PC-9 (cell line): Measurements from ENCODE around the gene UCN3. TPM values are rescaled to one million over a fixed set of nuclear protein-coding genes. Genes with fewer than 3 reads are reported as not detected.

ENCODE experiments used
- BruUV-seq: library from RNA; stranded (reverse); fragments of 400-500 nt; replicated peaks from 2 replicates; lab custom pipeline; 2021; lab: Mats Ljungman, UMichigan
- CTCF ChIA-PET: fragments of 300-600 bp; sonication (Branson Sonifier 250); formaldehyde crosslinking; loops from one replicate; lab custom pipeline; 2022; ENCODE audit warnings: antibody characterized with exemption; lab: Charles Lee
- POLR2A ChIA-PET: fragments of 300-600 bp; sonication (Branson Sonifier 250); formaldehyde crosslinking; loops from one replicate; lab custom pipeline; 2022; ENCODE audit warnings: antibody characterized with exemption; ENCODE audit not compliant: unreplicated experiment; lab: Charles Lee
- DNase-seq, 2 experiments: peaks; one replicate each; pipeline versions ENCODE4 v3.0.0 to v3.0.0-alpha.2; 2015 to 2022; ENCODE audit warnings: mixed read lengths in 1 of 2
- H2AFZ ChIP-seq: fragments of 200-600 bp; sonication (generic); 2 replicates; pipeline ENCODE4 v1.8.1; 2017; ENCODE audit warnings: antibody characterized with exemption
- H3F3A ChIP-seq: fragments of 200-600 bp; sonication (generic); 2 replicates; pipeline ENCODE4 v1.8.1; 2017; ENCODE audit warnings: antibody characterized with exemption, mild to moderate bottlenecking, low read depth; ENCODE audit not compliant: insufficient read depth
- H3K27ac ChIP-seq: fragments of 200-600 bp; sonication (generic); 2 replicates; pipeline ENCODE4 v1.6.1; 2016; ENCODE audit warnings: mixed run types
- H3K27me3 ChIP-seq: fragments of 200-600 bp; sonication (generic); 2 replicates; pipeline ENCODE4 v1.6.1; 2016; ENCODE audit warnings: low read depth, mixed run types; ENCODE audit not compliant: insufficient read depth
- H3K36me3 ChIP-seq: fragments of 200-600 bp; sonication (generic); 2 replicates; pipeline ENCODE4 v1.6.1; 2016; ENCODE audit warnings: low read depth, mixed run types
- H3K4me1 ChIP-seq: fragments of 200-600 bp; sonication (generic); replicated peaks from 2 replicates; pipeline ENCODE4 v1.6.1; 2016; ENCODE audit warnings: mixed run types; ENCODE audit not compliant: insufficient read depth
- H3K4me2 ChIP-seq: fragments of 200-600 bp; sonication (generic); 2 replicates; pipeline ENCODE4 v1.6.1; 2017; ENCODE audit warnings: mixed run types
- H3K4me3 ChIP-seq: fragments of 200-600 bp; sonication (generic); 2 replicates; pipeline ENCODE4 v1.6.1; 2016; ENCODE audit warnings: mixed run types
- H3K79me2 ChIP-seq: fragments of 200-600 bp; sonication (generic); 2 replicates; pipeline ENCODE4 v1.6.1; 2017; ENCODE audit warnings: low read depth, mixed run types
- H3K9me2 ChIP-seq: fragments of 200-600 bp; sonication (generic); 2 replicates; pipeline ENCODE4 v1.8.1; 2017; ENCODE audit warnings: mild to moderate bottlenecking; ENCODE audit not compliant: insufficient read depth
- H3K9me3 ChIP-seq: fragments of 200-600 bp; sonication (generic); 2 replicates; pipeline ENCODE4 v1.8.1; 2016; ENCODE audit warnings: low read depth; ENCODE audit not compliant: insufficient read depth
- H4K20me1 ChIP-seq: fragments of 200-600 bp; sonication (generic); 2 replicates; pipeline ENCODE4 v1.8.1; 2017; ENCODE audit not compliant: insufficient read depth
- EZH2 ChIP-seq: fragments of 200-600 bp; sonication (generic); IDR thresholded peaks from 2 replicates; pipeline ENCODE4 v1.8.0; 2017; ENCODE audit warnings: antibody characterized with exemption, low read depth
- intact Hi-C: fragments of 100-400 bp; cut with micrococcal nuclease; formaldehyde crosslinking; loops from one replicate; pipeline ENCODE4 v1.10.0; 2022; ENCODE audit not compliant: unreplicated experiment
- total RNA-seq: library from RNA; stranded (reverse); gene quantifications from 2 replicates; pipeline ENCODE4 v1.2.3, GENCODE V29; 2021
- TF ChIP-seq, protein P1 (sequence below): fragments of 200-600 bp; sonication (generic); conservative IDR thresholded peaks from 2 replicates; pipeline ENCODE4 v1.6.1; 2017; ENCODE audit warnings: mixed run types, antibody characterized with exemption, mild to moderate bottlenecking, moderate library complexity

Gene UCN3
- total RNA-seq, 1 experiment from 2014 or later = not detected

DNA sequence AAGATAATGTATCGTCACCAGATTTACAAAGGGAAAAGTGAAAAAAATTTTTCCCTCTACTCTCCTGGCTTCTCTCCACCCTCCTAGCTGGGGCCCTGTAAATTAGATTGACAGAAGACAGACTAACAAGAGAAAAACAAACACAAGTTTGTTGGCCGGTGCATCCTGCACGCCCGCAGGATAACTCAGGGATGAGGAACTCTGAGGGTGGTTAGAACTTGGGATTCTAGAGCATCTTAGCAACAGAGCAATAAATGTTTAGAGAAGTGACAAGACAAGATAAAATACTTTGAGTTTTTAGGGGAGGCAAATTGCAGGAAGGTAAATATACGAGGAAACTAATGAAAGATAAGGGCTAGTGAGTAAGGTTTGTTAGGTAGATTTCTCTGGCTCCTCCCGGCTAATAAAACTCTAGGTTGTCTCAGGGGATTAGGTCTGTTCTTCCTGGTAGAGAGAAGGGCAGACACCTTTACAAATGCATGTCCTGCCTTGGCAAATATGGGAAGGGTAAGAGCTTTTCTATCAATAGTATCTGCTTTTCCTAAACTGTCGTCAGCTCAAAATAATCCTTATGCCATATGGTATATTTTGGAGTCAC lies 4.3 kb upstream of the UCN3 start:
- no TSS peak for BruUV-seq
- Histone ChIP-seq H3K4me1 (no peaks in the 10 kb centered on the region), H3K79me2 (no peaks in the 10 kb centered on the region), H4K20me1 (no peaks in the 10 kb centered on the region), H3K27me3 (no peaks in the 10 kb centered on the region), H3K9me3 (no peaks in the 10 kb centered on the region), H3K4me2 (no peak overlapping the region), H3K4me3 (no peak overlapping the region), H3K9me2 (no peaks in the 10 kb centered on the region), H3F3A (no peaks in the 10 kb centered on the region), H2AFZ (no peak overlapping the region), H3K36me3 (no peaks in the 10 kb centered on the region), H3K27ac (no peak overlapping the region)
- no peak for DNase-seq
- TF ChIP-seq, protein P1, sequence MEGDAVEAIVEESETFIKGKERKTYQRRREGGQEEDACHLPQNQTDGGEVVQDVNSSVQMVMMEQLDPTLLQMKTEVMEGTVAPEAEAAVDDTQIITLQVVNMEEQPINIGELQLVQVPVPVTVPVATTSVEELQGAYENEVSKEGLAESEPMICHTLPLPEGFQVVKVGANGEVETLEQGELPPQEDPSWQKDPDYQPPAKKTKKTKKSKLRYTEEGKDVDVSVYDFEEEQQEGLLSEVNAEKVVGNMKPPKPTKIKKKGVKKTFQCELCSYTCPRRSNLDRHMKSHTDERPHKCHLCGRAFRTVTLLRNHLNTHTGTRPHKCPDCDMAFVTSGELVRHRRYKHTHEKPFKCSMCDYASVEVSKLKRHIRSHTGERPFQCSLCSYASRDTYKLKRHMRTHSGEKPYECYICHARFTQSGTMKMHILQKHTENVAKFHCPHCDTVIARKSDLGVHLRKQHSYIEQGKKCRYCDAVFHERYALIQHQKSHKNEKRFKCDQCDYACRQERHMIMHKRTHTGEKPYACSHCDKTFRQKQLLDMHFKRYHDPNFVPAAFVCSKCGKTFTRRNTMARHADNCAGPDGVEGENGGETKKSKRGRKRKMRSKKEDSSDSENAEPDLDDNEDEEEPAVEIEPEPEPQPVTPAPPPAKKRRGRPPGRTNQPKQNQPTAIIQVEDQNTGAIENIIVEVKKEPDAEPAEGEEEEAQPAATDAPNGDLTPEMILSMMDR = no peak
- ChIA-PET POLR2A (no interaction called here), CTCF (no interaction called here)
- intact Hi-C loops = no loop called here

DNA sequence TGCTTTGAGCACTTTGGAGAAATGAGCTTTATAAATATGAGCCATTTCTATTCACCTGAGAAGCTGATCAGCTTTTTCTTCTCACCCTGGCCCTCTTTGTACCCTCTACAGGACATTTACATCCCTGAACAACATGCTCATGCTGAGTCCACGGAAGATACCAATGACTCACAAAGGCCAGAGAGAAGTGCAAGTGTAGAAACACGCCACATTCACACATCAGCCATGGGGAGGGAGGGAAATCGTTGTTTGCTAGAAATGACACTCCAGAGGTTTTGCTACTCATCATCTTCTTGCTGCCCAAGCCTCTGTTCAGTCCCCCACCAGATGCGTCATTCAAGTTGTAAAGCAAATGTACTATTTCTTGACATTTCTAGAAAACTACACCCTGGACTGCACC lies 2.8 kb upstream of the UCN3 start:
- BruUV-seq = no TSS peak
- H3K27ac ChIP-seq = no peak overlapping the region
- no peak overlapping the region for H3K4me3 ChIP-seq
- intact Hi-C loops = no loop called here
- H3K36me3 ChIP-seq = no peaks in the 10 kb centered on the region
- no peaks in the 10 kb centered on the region for H3K9me3 ChIP-seq
- H3K9me2 ChIP-seq = no peaks in the 10 kb centered on the region
- H4K20me1 ChIP-seq = no peaks in the 10 kb centered on the region
- H3K4me1 ChIP-seq = no peaks in the 10 kb centered on the region
- no peaks in the 10 kb centered on the region for H3K27me3 ChIP-seq
- ChIA-PET POLR2A (no interaction called here), CTCF (no interaction called here)
- H2AFZ ChIP-seq = no peak overlapping the region
- TF ChIP-seq EZH2 = no peak
- TF ChIP-seq, protein P1 = no peak
- H3K79me2 ChIP-seq = no peaks in the 10 kb centered on the region
- DNase-seq = no peak
- H3F3A ChIP-seq = no peaks in the 10 kb centered on the region
- H3K4me2 ChIP-seq = no peak overlapping the region

DNA sequence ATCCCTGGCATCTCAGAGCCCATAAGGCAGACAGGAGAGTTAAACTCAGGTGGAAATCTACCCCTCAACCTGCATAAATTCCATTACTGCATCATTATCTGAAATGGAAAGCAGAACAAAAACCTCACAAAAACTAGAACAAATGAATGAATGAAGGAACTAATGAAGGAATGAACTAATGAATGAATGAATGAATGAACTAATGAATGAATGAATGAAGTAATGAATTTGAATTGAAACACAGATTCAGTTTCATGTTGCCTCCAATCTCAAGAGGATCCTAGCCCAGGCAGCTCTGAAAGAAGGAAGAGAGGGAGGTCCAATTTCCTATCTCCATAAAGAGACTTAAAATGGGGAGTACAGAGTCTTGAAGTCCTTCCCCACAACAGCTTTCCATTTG lies 1.9 kb upstream of the UCN3 start:
- no TSS peak for BruUV-seq
- no peak overlapping the region for H2AFZ ChIP-seq
- no peaks in the 10 kb centered on the region for H4K20me1 ChIP-seq
- H3K79me2 ChIP-seq = no peaks in the 10 kb centered on the region
- no peak overlapping the region for H3K4me3 ChIP-seq
- ChIA-PET CTCF (no interaction called here), POLR2A (no interaction called here)
- intact Hi-C loops = no loop called here
- H3K36me3 ChIP-seq = no peaks in the 10 kb centered on the region
- no peaks in the 10 kb centered on the region for H3K9me3 ChIP-seq
- no peaks in the 10 kb centered on the region for H3K27me3 ChIP-seq
- H3F3A ChIP-seq = no peaks in the 10 kb centered on the region
- no peaks in the 10 kb centered on the region for H3K4me1 ChIP-seq
- TF ChIP-seq EZH2 = no peak
- TF ChIP-seq, protein P1 = no peak
- H3K9me2 ChIP-seq = no peaks in the 10 kb centered on the region
- no peak for DNase-seq
- H3K4me2 ChIP-seq = no peak overlapping the region
- H3K27ac ChIP-seq = no peak overlapping the region
